ENCODE measurements around the gene SLC7A6OS. TPM values are rescaled to one million over a fixed set of nuclear protein-coding genes. Genes with fewer than 3 reads are reported as not detected.

The SLC7A6OS gene
- total RNA-seq, 1 experiment from 2014 or later = 15.1 TPM

DNA sequence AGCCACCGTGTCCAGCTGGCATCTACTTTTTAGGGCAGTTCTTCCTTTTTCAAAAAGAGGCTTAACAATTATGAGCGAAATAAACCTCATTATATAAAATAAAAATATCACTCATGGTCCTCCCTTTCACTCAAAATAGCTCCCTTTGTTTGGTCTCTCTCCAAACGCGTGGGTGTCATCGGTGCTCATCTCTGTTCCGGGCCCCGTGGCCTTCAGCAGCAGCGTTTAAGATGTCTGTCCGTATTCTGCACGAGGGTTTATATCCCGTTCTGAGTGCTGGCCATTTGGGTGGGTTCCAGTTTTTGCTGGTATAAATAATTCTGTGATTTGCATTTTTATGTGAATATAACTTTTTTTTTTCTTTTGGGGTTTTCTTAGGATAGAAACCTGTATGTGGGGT, 33.5 kb upstream of the SLC7A6OS start:
- DNase-seq (ENCODE audit: low read depth) = no peak

DNA sequence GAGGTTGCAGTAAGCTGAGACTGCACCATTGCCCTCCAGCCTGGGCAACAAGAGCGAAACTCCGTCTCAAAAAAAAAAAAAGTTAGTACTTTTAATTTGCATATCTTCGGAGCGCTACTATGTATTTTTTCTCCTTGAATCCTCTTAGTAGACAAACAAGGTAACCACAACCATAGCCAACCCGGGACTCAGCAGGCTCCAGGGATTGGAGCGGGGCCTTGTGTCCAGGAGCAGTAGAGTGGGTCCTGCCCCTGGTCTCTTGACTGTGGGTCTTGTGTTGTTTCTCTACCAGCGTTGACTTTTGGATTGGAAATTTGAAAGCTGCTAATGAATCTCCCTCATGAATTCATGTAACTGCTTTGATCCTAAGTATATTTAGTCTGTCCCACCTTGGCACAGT, 32.4 kb upstream of the SLC7A6OS start:
- DNase-seq (ENCODE audit: low read depth) = no peak

DNA sequence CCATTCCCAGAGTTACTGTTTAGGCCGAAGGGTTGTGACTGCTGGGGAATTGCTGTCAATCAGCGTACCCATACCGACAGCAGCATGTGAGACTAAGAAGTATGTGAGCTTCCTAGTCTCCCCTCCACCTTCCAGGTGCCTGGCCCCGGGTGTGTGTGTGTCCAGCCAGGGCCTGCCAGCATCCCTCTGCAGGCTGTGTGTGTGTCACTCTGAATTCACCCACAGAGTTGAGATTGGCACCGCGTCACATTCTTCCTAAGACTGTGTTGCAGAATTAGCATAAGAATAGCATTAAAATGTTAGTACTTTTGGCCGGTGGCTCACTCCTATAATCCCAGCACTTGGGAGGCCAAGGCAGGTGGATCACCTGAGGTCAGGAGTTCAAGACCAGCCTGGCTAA, 31.9 kb upstream of the SLC7A6OS start:
- no peak for DNase-seq (ENCODE audit: low read depth)

DNA sequence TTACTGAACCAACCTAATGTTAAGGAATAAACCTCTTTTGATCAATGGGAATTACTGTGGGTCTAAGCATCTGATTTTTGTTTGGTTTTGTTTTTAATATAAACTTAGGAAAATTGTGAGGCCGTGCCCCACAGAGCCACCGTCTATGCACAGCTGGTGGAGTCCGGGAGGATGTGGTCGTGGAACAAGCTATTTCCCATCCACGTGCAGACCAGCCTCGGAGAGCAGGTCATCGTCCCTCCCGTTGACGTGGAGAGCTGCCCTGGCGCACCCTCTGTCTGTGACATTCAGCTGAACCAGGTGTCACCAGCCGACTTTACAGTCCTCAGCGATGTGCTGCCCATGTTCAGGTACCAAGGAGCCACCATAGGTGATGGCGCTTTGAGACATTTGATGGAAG, 28.5 kb upstream of the SLC7A6OS start:
- no peak for DNase-seq (ENCODE audit: low read depth)

DNA sequence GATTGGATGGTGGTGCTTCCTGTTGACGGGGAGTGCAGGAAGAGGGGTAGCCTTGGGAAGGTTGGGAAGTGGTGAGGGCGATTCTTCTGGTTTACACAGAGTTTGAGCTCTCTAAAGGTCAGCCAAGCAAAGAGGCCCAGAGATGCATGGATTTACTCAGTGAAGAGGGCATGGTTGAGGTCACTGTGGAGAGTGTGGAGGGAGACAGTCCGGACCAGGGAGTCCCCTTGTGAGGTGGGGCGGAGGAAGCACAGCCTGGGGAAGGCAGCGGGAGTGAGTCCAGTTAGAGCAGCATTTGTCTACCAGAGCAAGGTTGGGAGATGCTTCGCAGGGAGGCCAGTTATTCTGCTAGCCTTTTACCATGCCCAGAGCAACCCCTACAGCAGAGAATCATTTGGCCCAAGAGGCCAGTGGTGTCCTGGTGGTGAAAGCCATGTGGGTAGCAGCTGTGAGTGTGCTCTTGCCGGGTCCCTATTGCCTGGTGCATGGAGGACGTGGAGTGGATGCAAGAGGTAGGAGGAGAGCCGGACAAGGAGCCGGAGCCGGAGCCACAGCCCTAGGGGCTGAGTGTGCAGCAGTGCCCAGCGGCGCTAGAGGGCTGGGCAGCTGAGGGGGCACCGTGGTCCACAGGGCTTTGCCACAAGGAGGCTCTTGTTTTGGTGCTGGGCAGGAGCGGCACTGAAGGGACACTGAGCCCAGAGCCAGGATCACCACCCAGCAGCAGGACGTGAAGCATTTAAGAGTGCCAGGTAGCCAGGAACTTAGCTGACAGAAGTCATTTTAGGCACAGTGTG, 27.8 kb upstream of the SLC7A6OS start:
- DNase-seq (ENCODE audit: low read depth) = no peak

DNA sequence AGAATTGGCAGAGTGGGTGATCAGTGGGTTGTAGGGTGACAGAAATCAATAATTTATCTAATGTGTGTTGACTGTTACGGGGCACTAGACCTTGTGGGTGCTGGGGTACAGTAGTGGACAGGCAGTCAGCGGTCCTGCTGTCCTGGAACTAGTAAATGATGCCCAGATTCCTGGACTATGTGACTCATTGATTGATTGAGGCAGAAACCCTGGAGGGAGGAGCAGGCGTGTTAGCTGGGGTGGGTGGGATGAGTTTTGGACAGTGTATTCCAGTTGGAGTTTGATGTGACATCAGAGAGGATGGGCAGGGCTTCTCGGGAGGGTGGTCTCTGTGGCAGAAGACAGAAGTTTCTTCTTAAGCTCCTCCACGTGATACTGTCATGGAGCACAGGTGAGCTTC, 24.4 kb upstream of the SLC7A6OS start:
- DNase-seq (ENCODE audit: low read depth) = peak; percentile 4

DNA sequence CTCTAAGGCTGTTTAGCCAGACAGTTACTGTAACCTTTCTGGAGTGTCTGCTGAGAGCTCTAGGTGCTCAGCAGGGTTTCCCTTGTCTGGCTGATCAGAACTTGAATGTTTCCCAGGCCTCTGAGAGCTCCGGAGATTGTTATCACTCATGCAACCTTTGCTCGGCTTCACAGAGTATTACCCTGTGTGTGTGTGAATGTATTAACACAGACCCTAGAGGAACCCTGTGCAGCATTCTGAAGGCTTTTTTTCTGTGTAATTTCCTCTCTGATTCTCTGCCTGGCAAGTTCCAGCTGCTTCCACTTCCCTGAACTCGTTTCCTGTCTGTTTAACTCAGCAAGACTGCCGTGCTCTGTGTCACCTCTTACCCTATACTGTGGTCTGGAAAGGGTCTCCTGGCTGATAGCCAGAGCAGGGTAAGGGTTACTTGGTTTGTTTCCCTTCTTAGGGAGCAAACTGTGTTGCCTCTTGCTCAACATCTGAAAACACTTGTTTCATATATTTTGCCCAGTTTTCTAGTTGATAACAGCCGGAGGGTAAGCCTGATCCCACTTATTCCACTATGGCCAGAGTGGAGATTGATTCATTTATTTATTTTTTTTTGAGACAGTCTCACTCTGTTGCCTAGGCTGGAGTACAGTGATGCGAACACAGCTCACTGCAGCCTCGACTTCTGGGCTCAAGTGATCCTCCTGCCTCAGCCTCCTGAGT, 21.8 kb upstream of the SLC7A6OS start:
- DNase-seq (ENCODE audit: low read depth) = no peak

DNA sequence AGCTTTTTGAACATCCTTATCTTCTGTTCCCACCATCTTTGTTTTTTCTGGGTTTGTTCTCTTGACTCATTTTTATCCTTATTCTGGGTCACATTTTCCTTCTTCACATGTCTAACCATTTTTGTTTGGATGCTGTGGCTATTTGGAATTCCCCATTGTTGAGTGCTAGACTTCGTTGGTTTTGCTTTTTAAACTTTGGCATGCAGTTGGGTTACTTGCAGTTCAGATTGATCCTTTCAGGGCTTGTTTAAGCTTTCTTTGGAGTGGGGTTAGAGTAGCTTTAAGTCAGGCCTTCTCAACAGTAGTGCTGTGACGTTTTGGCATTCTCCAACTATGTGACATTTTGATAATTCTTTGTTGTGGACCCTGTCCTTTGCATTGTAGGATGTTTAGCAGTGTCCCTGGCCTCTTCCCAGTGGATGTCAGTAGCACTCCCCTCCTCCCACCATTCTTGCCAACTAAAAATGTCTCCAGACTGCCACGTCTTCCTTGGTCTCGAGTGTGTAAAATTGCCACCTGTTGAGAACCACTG, 21.2 kb upstream of the SLC7A6OS start:
- DNase-seq (ENCODE audit: low read depth) = no peak

DNA sequence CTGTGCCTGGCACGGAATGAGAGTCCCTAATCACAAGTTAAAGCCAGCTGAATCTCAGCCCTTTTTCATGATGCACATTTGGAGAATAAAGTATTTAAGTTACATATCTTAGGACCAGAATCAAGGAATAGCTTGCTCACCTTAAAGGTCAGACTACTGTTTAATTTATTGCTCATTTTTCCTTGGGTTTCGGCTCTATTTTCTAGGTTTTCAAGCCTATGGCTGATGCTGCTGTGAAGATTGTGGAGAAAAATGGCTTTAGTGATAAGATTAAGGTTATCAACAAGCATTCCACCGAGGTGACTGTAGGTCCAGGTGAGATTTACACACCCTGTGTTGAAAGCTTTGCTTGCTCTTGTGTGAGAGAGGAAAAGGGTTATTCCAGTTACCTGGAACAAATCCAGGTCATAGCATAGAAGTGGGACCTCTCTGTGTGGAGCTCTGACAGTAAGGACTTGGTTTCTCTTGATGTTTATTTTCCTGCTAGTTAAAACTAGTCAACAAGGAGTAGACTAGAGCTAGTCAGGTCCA, 18.2 kb upstream of the SLC7A6OS start:
- no peak for DNase-seq (ENCODE audit: low read depth)

DNA sequence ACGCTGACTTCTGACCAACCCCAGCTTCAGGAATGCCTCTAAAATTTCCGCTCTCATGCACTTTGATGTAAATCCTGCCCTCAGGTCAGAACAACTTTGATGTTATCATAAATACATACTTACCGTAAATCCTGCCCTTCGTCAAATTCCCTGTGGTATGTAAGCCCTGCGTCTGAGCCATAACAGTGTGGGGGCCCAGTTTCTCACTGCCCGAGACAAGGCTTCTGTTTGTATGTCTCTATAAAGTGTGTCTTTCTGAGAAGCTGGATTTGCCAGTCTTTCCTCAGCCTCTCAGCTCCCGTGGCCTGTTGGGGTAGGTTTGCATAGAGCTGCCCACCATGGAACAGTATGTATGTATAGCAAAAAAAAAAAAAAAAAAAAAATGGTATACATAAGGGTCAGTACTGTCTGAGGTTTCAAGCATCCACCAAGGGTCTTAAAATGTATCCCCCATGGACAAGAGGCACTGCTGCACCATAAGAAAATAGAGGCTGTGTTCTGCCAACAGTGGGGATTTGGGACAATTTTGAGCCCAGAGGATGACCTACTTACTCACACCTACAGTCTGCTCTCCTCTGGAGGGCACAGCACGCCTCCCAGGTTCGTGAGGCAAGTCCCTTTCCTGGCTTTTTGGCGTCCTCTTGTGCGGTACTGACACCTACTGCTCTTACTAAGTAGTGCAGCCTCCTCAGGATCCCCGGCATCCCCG, 17.6 kb upstream of the SLC7A6OS start:
- peak; percentile 78 for DNase-seq (ENCODE audit: low read depth)

DNA sequence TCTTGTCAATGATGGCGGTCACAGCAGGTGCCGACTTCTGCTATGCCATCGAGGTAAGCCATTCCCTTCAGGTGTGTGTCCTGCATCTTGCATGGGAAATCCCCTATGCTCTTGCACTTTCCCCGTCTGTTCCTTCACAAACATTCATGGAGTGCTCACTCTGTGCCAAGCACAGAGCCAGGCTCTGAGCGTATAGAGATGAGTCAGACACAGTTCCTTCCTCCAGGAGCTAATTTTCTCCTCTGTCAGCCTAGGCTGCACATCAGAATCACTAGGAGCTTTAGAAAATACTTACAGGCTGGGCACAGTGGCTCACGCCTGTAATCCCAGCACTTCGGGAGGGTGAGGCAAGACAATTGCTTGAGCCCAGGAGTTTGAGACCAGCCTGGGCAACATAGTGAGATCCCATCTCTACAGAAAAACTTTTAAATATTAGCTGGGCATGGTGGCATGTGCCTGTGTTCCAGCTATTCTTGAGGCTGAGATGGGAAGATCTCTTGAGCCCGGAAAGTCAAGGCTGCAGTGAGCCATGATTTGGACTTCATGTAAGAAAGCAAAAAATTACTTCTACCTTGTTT, 14.1 kb upstream of the SLC7A6OS start:
- no peak for DNase-seq (ENCODE audit: low read depth)

DNA sequence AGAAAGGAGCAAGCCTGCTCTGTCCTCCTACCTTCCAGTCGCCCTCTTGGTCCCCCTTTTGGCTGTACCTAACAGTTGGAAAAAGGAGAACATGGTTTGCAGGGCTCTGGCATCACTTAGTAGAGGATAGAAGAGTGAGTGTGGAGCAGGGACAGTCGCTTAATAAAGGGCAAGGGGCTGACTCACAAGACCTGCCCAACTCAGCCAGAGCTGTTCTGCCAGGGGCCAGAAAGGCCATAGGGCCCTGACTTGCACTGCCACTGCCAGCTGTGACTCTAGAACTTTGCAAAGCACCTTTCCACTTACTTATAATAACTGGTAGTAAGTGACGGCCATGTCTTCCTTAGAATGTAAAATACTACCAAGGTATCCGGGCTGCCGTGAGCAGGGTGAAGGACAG, 13.6 kb upstream of the SLC7A6OS start:
- DNase-seq (ENCODE audit: low read depth) = no peak

DNA sequence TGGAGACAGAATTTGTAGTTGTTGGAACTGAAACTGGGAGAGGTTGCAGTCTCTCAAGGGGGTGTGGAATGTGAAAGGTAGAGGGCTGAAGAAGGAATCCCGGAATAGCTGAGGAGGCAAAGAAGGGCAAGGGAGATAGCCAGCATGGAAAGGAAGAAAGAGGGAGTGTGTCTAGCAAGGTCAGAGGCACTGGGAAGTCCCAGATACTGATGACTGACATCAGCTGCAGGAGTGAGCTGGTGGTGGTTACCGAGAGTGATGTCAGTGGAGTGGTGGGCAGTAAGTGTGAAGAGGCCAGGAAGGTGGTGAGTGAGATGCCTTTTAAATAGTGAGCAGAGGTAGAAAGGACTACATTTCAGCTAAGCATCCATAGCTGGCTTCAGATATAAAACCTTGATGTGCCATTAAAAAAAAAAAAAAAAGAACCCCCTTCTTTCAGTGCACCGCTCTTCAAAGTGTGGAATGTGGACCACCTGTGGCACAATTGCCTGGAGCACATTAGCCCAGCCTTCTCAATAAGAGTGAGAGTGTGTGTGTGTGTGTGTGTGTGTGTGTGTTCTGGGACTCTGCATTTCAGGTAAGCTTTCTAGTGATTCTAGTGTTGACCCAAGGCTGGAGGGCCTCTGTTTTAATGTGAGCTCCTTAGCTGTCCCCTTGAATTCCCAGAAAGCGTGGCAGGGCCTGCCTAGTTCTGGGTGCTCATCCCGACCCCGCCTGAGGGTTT, 8.6 kb upstream of the SLC7A6OS start:
- DNase-seq (ENCODE audit: low read depth) = no peak

DNA sequence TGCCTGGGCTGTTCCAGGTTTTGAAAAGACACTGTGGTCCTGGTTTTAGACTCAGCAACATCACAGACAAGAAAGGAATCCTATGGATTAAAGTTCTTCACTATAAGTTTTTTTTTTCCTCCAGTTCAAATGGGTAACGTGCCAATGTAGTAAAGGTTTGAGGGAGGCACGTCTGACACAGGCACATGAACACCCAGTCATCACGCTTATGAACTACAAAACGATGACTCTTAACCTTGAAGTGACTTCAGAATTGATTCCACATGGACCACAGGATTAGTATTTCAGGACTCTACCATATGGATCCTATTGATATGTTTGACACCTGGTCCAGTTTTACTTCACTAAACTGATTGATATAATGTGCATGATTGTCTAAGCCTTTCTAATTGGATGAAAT, 2.4 kb upstream of the SLC7A6OS start:
- no peak for DNase-seq (ENCODE audit: low read depth)

DNA sequence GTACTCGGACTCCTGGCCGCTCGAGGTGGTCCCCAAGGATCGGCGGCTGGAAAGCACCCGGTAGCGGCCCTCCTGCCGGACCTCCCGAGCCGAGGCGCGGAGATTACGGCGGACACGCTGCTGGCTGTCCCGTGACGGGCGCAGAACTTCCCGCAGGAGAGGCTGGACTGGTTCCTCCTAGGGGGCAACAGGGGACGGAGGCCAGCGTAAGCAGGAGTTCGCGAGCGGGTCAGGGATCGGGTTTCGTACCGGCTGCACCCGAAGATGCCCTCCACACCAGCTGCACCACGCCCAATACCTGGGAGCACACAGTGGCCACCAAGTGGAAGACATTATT, 341 bp downstream of the SLC7A6OS start:
- DNase-seq (ENCODE audit: low read depth) = no peak

DNA sequence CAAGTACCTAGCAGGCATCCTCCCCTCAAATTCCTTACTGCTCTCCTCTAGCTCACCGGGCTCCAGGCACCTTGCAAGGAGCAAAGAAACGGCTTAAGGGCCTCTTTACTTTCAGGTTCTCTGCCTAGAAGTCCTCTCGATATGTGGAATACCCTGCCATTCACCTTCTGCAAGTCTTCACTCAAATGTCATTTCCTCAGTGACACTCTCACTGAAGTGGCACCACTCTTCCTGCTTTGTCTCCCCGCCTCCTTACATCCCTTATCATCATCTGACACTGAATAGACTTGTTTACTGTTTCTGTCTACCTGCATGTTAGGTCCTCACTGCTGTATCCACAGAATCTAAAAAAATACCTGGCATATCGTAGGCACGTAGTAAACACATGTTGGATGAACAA, 947 bp downstream of the SLC7A6OS start:
- no peak for DNase-seq (ENCODE audit: low read depth)

DNA sequence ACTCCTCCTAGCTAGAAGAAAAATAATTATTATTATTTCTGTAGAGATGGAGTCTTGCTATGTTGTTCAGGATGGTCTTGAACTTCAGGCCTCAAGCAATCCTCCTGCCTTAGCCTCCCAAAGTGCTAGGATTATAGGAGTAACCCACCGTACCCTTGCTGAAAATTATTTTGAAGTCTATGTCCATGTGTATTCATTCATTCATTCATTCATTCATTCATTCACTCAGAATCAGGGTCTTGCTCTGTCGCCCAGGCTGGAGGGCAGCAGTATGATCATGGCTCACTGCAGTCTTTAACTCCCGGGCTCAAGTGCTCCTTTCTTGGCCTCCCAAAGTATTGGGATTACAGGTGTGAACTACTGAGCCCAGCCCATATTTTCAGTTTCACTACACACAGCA, 4.1 kb downstream of the SLC7A6OS start:
- no peak for DNase-seq (ENCODE audit: low read depth)

DNA sequence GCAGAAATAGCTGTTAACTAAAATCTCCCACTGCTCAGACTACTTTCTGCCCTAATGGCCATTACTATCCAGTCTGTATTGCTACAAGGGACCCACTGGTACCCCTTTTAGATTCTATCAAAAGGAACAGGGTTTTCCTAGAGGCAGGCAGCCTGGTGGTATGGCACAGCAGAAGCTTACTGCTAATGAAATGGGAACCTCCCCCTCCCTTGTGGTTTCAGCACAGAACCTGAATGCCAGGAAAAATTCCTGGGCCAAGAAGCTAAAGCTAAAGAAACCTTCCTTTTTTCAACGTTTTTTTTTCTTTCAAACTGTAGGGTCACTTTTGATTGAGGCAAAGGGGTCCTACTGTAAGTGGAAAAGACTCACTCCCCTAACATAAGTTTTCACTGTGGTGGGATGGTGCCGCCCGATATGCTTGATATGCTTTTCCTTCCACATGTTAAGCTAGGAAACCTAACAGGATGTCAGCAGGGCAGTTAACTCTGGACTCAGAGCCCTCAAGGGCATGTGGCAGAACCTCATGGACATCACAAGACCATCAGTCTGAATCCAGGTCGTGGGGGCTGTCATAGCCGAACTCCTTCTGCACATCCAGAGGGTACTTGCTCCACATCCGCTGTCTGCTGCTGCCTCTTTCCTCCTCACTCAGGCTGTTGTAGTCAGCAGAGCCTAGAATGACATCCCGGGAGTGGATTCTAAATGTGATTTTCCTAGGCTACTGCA, 9.8 kb downstream of the SLC7A6OS start:
- DNase-seq (ENCODE audit: low read depth) = no peak

DNA sequence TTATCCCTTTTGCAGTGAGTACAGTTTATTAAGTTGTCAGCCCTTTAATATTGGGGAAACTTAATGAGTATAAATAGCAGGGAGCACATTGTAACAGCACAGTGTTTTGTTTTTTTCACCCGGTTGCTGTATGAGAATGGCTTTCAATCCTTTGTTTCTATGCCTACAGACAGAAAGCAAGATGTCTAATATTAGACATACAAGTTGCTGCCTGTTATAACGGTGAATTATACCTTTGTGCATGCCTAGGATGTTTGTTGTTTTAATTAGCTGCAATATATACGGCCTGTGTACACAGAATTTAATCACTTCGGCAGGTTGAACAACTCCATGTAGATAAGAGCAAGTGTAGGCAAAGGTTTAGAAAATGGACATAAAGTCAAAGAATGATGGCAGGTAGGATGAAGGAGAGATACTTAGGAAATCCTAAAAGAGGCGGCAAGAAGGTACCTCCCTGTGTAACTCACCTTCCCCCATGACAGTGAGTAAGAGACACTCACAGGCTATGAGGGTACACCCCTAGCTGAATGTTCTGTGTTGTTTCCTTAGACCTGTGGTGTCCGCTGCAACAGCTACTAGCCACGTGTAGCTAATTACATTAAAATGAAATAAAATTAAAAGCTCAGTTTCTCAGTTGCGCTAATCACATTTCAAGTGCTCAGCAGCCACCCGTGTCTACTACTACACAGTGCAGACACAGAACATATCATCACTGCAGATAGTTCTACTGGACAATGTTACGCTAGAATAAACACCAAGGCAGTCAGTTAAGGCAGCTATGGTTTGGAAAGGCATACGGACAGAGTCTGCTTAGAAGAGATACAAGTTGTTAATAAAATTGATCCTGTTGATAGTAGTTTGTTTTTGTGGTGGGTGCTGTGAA, 10.9 kb downstream of the SLC7A6OS start:
- no peak for DNase-seq (ENCODE audit: low read depth)
